ENCODE results near the gene EPS8L1.
"Not testable (repeated sequence)": the region's sequence is repeated elsewhere in the genome, so short reads cannot be mapped to it uniquely, and the experiment has no call there.

Gene EPS8L1

DNA sequence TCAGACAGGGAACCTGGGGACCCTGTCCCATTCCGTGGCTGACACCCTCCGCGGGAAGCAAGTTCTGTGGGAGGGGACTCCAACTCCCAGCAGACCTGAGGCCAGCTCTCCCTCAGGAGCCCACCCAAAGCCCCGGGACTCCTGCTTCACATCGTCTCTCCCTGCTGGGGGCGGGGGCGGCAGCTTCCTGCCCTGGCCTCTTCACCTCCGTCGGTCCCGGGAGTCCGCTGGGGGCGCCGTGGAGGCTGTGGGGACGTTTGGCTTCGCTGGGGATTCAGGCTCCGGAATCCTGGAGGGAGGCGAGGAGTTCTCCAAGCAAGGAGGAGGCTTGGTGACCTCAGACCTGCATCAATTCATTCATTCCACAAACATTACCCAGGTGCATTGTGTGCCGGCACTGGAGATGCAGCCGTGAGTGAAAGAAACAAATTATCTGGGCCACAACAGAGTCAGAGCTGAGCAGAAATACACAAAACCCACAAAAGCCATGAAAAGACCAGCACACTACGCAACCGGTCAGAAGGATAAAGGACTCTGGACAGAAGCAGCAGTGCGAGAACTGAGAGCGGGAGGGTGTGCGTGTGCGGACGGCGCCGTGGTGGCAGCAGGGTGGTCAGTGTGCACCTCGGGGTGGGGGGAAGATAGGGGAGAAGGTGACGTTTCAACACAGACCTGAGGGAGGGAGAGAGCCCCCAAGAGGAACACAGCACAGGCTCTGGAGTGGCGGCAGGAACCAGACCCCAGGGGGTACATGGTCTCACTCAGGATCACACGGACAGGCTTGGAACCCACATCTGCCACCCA, 19.0 kb downstream of the EPS8L1 start:
- DNase-seq (ENCODE audit: low read depth in 1 of 2, low spot score in 1 of 2): no peak

DNA sequence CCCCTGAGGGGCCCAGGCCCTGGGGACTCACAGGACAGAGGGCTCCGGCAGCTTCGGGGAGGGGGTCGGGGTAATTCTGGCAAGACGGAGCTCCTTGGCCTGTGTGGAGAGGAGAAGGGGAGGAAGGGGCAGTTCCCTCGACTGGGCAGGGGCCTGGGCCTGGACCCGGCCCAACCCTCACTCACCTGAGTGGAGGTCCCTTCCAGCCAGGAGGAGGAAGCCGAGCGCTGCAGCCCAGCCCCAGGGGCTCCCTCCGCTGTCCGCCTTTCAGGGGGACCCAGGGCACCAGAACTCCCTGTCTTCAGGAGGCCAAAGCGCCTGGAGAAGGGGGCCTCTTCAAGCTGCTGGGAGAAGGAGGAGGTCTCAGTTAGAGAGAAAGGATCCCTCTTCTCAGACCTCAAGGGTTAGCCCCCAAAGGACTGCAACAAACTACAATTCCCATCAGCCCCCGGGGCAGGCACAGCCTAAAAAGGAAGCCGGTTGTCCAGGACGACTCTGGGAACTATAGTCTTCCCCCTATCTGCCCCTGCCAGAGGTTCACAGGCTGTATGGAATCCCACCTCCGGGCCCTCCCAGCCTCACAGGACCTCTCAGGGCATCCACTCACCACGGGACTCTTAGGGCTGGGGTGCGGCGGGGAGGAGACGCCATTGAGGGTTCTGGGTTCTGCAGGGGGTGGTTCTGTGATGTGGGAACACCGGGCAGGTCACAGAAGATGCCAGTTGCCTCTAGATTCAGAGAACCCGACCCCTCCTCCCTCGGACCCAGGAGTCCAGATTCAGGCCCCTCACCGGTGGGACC, 19.8 kb downstream of the EPS8L1 start:
- no peak for DNase-seq (ENCODE audit: low read depth in 1 of 2, low spot score in 1 of 2)

DNA sequence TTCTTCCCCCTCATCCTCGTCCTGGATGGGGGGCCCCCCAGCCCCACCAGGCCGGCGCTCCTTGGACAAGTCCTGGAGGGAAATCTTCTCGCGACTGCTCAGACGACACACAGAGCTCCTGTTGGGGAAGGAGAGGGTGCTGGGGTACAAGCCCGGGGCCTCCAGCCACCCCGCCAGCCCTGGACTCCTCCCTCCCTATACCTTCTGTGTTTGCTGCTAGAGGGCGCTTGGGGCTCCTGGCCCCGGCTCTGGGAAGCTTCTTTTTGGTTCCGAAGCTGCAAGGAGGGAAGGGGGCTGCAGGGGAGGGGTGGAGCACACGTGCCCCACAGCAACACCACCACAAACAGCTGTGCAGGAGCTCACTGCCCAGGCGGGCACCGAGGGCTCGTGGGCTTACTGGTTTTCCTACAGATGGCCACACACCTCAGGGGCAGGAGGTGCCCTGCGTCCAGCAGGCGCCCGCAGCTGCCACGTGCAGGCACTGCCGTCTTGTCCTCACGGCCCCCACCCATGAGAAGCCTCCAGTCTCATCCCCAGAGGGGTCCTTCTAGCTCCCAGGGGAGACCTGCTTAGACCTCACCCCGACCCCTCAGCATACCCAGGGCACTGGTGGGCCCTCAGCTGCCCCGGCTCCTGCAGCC, 20.5 kb downstream of the EPS8L1 start:
- no peak for DNase-seq (ENCODE audit: low read depth in 1 of 2, low spot score in 1 of 2)

DNA sequence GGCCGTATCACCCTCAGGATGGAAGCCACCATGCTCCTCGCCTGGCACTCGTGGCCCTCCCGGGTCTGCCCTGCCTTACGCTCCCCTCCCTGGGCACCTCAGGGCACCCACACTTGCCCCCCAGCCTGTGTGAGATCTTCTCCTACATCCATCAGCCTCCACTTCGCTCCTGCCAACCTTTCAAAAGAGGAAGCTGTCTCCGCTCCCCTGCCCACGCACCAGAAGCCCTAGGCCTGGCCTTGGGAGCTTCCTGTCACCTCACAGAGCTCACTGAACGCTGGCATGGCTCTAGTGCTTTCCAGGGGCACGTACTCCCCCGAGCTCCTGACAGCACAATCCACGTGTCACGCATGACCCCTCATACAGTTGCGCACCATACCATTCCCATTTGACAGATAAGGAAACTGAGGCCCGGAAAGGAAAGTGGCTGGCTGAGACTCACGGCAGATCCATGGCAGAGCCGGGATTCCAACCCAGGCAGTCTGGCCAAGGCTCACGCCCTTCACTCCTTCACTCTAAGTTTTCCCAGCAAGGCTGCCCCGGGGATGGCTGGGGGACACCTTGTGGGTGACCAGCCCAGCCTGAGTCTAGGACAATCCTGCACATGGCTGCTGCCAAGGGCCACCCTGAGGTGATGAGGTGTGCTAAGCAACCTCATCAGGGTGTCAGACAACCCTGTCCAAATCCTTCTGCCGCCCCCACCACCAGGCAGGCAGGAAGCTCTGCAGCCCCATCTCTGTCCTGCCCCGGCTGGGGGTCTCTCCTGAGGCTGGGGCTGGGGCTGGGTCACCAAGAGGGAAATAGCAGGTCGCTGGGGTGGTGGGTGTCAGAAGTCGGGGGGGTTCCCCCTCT, 22.4 kb downstream of the EPS8L1 start:
- DNase-seq (ENCODE audit: low read depth in 1 of 2, low spot score in 1 of 2): no peak

DNA sequence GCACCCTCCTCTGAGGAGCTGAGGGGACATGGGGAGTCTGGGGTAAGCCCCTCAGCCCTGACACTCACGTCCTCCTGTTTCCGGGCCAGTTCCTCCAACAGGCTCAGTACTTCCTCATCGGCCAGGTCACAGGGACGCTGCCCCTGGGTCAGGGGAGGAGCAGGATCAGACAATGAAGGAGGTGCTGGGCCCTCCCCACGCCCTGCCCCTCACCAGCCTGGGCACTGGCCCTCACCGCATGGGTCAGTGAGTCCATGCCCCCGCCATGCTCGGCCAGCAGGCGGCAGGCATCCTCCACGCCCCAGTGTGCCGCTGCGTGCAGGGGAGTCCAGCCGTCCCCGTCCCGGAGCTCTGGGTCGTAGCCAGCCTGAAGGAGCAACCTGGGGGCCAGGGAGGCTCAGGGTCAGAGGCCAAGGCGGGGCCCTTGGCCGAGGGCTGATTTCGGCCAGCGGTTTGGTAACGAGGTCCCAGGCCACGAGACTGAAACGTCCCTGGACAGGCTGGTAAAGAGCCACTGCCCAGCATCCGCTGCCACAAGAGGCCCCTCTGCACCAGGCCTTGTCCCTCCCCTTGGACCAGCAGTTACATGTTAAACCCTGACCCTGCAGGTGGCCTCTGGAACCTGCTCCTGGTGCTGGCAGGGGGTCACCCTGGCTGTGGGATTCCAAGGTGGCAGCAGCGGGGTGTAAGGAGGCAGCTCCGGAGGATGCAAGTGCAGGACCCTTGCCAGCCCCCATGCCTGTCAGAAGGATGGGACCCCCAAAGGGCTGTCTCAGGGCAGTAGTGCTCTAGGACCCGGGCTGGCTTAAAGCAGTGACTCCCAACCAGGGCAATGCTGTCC, 23.3 kb downstream of the EPS8L1 start:
- no peak for DNase-seq (ENCODE audit: low read depth in 1 of 2, low spot score in 1 of 2)

DNA sequence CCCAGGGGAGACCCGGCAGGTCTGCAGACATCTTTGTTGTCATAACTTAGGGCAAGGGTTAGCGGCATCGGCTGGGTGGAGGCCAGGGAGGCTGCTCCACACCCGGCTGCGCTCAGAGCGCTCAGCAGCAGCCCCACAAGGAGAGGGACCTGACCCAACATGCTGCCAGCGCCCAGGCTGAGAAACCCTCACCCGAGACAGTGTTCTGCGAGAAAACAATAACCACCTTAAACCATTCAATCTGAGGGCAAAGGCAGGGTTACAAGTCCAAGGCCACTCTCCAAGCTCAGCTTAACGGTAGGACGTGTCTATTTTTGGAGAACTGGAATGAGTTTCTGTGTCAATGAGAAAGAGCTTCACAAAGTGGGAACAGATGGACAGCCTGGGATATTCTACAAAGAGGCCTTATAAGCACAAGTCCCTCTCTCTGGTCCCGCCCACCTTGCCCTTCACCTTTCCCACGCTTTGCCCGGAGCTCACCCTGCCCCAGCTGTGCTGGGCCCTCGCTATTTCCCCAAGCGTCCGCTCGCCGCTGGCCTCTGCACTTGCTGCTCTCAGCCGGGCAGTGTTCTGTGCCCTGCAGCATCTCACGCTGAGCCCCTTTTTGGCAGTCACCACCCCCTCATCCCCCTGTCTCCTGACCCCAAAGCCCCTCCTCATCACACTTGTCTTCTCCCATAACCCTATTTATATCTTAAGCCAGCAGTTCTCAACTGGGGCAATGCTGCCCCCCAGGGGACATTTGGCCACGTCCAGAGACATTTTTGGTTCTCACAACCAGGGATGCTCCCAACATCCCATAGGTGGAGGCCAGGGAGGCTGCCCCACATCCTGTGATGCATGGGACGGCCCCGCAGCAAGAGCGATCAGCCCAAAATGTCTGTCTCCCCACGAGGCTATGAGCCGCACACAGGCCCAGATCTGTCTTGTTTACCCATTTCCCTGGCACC, 24.2 kb downstream of the EPS8L1 start:
- no peak for DNase-seq (ENCODE audit: low read depth in 1 of 2, low spot score in 1 of 2)

DNA sequence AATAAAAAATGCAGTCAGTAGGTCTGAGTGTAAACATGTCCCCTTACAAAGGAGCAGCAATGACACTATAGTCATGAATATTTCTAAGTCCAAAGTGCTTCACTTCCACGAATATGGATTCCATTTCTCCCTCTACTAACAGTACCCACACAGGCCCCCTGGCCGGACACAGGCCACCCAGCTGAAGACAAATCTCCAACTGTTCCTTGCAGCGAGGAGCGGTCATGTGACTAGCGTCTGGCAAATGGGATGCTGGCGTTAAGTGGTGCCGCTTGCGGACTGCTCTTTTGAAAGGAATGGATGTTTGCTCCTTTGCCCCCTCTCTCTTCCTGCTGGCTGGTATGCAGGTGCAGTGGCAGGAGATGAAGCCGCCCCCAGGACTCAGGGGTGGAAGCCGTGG, 25.6 kb downstream of the EPS8L1 start:
- no peak for DNase-seq (ENCODE audit: low read depth in 1 of 2, low spot score in 1 of 2)

DNA sequence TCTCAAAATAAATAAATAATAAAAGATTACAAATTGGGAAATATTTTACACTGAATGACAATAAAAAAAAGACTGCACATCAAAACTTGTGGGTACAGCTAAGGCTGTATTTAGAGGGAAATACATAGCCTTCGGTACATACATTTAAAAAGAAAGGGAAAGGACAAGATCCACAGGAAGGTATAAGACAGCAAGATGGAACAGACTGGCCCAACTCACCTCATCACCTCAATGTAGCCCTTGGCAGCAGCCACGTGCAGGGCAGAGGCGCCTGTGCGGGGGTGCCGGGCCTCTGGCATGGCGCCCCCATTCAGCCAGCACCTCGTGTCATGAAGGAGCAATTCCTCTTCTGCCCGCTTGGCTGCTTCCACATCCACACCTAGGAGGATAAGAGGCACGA, 27.5 kb downstream of the EPS8L1 start:
- DNase-seq (ENCODE audit: low read depth in 1 of 2, low spot score in 1 of 2): no peak

DNA sequence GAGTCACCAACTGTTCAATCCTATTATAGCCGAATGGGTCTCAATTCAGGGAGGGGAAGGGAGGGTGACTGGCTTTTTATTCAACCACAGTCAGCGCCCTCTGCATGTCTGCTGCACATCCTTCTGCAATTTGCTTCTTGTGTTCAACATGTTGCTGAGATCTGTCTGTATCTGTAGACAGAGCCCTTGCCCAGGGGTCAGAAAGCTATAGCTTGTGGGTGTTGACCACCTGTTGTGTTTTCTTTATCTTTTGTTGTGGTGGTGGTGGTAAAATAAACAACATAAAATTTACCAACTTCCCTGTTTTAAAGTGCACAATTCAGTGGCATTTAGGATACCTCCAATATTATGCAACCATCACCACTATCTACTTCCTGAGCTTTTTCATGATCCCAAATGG, 29.6 kb downstream of the EPS8L1 start:
- no peak for DNase-seq (ENCODE audit: low read depth in 1 of 2, low spot score in 1 of 2)

DNA sequence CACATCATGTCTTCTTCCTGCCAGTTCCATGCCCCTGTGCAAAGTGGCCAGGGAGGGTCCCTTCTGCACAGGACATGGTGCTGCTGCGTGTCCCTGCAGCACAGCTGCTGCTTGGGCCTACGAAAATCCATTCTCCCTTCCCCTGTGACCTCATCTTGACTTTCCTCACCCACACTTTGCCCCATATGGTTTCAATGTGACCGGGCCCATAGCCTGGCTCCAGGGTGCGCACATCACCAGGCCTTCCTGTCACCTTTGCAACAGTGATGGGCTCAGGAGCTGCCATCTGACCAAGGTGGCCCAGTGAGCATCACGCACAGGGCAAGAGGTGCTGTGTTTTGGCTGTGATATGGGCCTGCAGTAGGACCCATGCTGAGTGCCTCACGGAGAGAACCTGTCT, 30.9 kb downstream of the EPS8L1 start:
- no peak for DNase-seq (ENCODE audit: low read depth in 1 of 2, low spot score in 1 of 2)

DNA sequence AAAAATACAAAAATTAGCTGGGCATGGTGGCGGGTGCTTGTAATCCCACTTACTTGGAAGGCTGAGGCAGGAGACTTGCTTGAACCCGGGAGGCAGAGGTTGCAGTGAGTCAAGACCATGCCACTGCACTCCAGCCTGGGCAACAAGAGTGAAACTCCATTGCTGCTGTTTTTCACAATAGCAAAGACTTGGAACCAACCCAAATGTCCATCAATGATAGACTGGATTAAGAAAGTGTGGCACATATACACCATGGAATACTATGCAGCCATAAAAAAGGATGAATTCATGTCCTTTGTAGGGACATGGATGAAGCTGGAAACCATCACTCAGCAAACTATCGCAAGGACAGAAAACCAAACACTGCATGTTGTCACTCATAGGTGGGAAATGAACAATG, 31.6 kb downstream of the EPS8L1 start:
- DNase-seq (ENCODE audit: low read depth in 1 of 2, low spot score in 1 of 2): not testable (repeated sequence)

DNA sequence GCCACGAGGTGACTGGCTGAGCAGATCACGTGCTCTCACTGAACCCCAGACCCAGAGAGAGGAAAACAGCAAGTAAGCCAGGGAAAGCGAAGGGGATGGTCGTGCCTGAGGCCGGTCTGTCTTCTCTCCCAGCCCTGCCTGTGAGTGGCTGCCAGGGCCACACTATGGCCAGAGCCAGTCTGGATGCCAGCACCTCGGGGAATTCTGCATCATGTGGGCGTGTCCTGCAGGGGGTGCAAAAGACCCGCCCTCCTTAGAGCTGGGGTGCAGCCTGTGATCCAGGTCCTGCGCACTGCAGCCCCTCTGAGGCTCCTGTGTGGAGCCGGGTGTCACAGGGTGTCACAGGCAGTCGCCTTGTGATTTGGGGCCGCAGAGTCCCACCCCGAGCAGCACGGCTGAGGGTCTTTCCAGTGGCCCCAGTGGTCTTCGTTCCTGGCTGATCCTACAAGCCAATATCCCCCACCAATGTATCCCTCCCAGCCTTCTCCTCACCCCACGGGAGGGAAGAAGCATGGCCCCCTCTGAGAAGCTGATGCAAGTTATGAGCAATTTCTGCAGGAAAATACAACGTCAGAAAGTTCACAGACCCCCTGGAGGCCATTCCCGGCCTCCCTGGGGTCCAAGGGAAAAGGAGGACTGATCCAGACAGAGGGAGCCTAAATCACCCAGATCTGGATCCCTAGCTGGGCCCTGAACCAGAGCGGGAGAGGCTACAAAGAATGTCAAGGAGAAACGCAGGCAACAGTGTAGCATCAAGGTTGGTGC, 34.0 kb downstream of the EPS8L1 start:
- no peak for DNase-seq (ENCODE audit: low read depth in 1 of 2, low spot score in 1 of 2)

DNA sequence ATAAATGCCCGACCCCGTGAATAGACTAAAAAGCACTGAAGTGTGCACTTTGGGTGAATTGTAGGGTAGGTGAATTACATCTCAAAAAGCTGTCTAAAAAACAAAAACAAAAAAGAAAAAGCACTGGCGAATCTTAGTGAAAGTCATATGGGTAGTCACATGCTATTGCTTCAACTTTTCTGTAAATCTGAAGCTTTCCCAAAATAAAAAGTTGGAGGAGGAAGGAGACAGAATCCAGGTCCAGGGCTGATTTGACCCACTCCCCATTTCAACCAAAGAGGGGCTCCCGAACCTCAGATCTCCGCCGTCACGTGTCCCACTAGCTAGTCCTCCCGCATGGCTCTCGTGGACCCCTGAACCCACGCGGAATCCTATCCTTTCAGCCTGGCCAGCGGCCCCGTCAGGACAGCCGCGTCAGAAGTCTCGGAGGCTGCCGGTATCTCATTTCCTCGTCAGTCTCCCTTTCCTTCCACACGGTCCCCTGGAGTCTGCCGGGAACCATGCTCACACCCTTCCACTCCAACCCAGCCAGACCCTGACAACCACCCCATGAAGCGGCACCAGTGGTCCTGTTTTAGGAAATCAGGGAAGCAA, 35.7 kb downstream of the EPS8L1 start:
- no peak for DNase-seq (ENCODE audit: low read depth in 1 of 2, low spot score in 1 of 2)

DNA sequence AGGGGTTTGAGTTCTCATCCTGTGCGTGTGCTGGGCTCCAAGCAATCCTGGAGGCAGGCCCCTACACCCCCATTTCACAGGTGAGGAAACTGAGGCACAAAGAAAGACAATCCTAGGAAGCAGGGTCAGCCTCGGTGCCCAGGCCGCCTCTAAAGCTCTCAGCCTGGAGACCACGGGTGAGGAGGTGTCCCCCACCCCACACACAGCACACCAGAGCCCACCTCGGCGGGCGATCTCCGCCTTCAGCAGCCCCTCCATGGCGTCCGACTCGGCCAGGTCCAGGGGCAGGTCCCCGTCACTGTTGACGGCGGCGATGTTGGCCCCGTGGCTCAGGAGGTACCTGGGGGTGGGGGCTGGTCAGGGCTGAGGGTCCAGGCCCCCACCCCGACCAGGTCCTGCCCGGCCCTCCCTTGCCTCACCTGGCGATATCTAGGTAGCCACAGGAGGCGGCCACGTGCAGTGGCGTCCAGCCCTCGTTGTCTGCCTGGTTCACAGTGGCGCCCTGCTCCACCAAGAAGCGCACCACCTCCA, 36.6 kb downstream of the EPS8L1 start:
- DNase-seq (ENCODE audit: low read depth in 1 of 2, low spot score in 1 of 2): no peak

DNA sequence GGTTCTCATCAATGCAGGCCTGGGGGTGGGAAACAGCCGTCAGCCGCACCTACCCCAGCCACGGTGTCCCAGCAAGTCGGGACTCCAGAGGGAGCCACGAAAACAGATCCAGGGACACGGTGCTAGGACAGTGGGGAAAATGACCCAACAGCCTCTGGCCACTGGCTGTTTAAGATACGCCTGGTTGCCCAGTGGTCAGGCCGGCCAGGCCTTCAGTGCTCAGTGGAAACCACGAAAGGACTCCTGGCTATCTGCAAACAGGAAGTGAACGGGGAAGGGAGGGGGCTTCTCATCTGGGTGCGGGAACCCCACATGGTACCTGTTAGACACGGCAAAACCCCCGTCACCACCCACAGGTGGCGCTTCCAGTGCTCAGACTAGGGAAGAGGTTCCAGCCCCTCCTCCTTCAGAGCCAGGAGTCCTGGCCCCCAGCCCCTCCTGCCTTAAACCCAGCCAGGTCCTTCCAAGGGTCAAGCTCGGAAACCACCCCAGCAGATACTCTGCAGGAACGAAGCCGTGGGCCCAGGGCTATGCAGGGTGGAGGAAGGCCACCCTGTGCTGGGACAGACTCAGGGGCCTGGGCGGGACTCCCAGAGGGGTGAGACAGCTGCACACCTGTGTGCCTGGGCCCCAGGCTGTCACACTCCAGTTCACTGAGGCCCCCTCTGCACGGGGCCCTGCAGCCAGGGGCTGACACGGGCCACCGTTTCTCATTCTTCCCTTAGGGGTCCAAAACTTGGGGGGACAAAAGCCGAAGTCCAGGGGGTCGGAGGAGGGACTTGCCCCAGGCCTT, 37.3 kb downstream of the EPS8L1 start:
- DNase-seq (ENCODE audit: low read depth in 1 of 2, low spot score in 1 of 2): no peak

DNA sequence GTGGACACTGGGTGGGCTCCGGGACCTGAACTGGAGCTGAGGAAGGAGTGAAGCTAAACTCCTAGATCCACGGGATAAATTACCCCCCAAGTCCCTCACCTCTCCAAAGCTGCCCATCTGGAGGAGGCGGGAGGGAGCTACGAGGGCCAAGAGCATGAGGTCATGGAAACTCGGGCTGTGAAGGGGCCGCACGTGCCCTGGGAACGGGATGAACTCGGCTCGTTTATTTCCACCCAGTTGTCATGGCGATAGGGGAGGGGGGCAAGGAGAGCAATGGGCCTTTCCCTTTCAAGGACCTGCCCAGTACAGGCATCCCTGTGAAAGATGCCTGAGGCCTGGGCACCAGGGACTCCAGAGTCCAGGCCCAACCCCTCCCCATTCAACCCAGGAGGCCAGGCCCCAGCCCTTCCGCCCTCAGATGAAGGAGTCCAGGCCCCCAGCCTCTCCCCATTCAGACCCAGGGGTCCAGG, 37.9 kb downstream of the EPS8L1 start:
- no peak for DNase-seq (ENCODE audit: low read depth in 1 of 2, low spot score in 1 of 2)
